Neural cell (in vitro differentiated cells): ENCODE measurements around the gene DDX39B. TPM values are rescaled to one million over a fixed set of nuclear protein-coding genes. Genes with fewer than 3 reads are reported as not detected.

Experiments
- H2AFZ ChIP-seq: fragments of 200-600, 300-800 bp; sonication (generic), shearing (Covaris generic); 2 replicates; pipeline ENCODE4 v1.6.0; 2014; ENCODE audit warnings: low read depth, mild to moderate bottlenecking, antibody characterized with exemption, low read length, moderate library complexity
- H3F3A ChIP-seq: fragments of 200-600 bp; shearing (Covaris generic); 2 replicates; pipeline ENCODE4 v1.6.1; 2016; ENCODE audit warnings: mild to moderate bottlenecking, moderate library complexity, mixed read lengths, antibody characterized with exemption, low read length; ENCODE audit not compliant: insufficient read depth, poor library complexity, severe bottlenecking
- H3K27ac ChIP-seq: fragments of 200-600, 300-800 bp; sonication (generic), shearing (Covaris generic); 2 replicates; pipeline ENCODE4 v1.5.1; 2014; ENCODE audit warnings: mild to moderate bottlenecking, low read length, moderate library complexity
- H3K27me3 ChIP-seq: fragments of 300-800, 200-600 bp; sonication (generic), shearing (Covaris generic); 2 replicates; pipeline ENCODE4 v1.6.0; 2014; ENCODE audit warnings: mild to moderate bottlenecking, low read depth, low read length, moderate library complexity; ENCODE audit not compliant: insufficient read depth
- H3K36me3 ChIP-seq: fragments of 300-800, 200-600 bp; sonication (generic), shearing (Covaris generic); 2 replicates; pipeline ENCODE4 v1.5.1; 2014; ENCODE audit warnings: mild to moderate bottlenecking, antibody characterized with exemption, low read length, moderate library complexity; ENCODE audit not compliant: insufficient read depth
- H3K4me2 ChIP-seq: fragments of 300-800, 200-600 bp; sonication (generic), shearing (Covaris generic); 2 replicates; pipeline ENCODE4 v1.6.0; 2014; ENCODE audit warnings: mild to moderate bottlenecking, low read length
- H3K4me3 ChIP-seq: fragments of 300-800, 200-600 bp; sonication (generic), shearing (Covaris generic); 2 replicates; pipeline ENCODE4 v1.5.1; 2014; ENCODE audit warnings: mild to moderate bottlenecking, low read length, moderate library complexity
- H3K79me2 ChIP-seq: fragments of 200-600 bp; shearing (Covaris generic); replicated peaks from 2 replicates; pipeline ENCODE4 v1.6.0; 2014; ENCODE audit warnings: mild to moderate bottlenecking, low read length, moderate library complexity; ENCODE audit not compliant: insufficient read depth
- H3K9ac ChIP-seq: fragments of 300-800, 200-600 bp; sonication (generic), shearing (Covaris generic); 2 replicates; pipeline ENCODE4 v1.6.1; 2016; ENCODE audit warnings: mild to moderate bottlenecking, low read length, mixed read lengths
- H3K9me2 ChIP-seq: fragments of 200-600 bp; shearing (Covaris generic); 2 replicates; pipeline ENCODE4 v1.6.1; 2016; ENCODE audit warnings: mild to moderate bottlenecking, low read length, mixed read lengths; ENCODE audit not compliant: insufficient read depth
- H3K9me3 ChIP-seq: fragments of 200-600, 300-800 bp; sonication (generic), shearing (Covaris generic); 2 replicates; pipeline ENCODE4 v1.6.1; 2016; ENCODE audit warnings: mild to moderate bottlenecking, mixed run types, low read length, moderate library complexity, mixed read lengths
- H4K20me1 ChIP-seq: fragments of 200-600 bp; shearing (Covaris generic); 2 replicates; pipeline ENCODE4 v1.6.1; 2016; ENCODE audit warnings: mild to moderate bottlenecking, mixed run types; ENCODE audit not compliant: insufficient read depth
- CTCF ChIP-seq: fragments of 450-650 bp; IDR thresholded peaks from 2 replicates; pipeline ENCODE4 v1.5.1; 2014; ENCODE audit warnings: antibody characterized with exemption, mild to moderate bottlenecking, moderate library complexity; ENCODE audit not compliant: poor library complexity, severe bottlenecking
- EP300 ChIP-seq: fragments of 450-650 bp; conservative IDR thresholded peaks from 2 replicates; pipeline ENCODE4 v1.6.1; 2014; ENCODE audit warnings: antibody characterized with exemption, mild to moderate bottlenecking, moderate library complexity; ENCODE audit not compliant: poor library complexity, severe bottlenecking
- EZH2 ChIP-seq: fragments of 200-600, 300-800 bp; shearing (Covaris generic), sonication (generic); IDR thresholded peaks from 2 replicates; pipeline ENCODE4 v1.6.1; 2014; ENCODE audit warnings: antibody characterized with exemption, low read length, borderline replicate concordance, mild to moderate bottlenecking; ENCODE audit not compliant: insufficient read depth, poor library complexity, severe bottlenecking
- MXI1 ChIP-seq: fragments of 450-650 bp; conservative IDR thresholded peaks from 2 replicates; pipeline ENCODE4 v1.6.1; 2014; ENCODE audit warnings: antibody characterized with exemption, mild to moderate bottlenecking; ENCODE audit not compliant: poor library complexity, severe bottlenecking
- POLR2AphosphoS5 ChIP-seq: IDR thresholded peaks from 2 replicates; pipeline ENCODE4 v1.6.1; 2012
- RAD21 ChIP-seq: fragments of 450-650 bp; conservative IDR thresholded peaks from 2 replicates; pipeline ENCODE4 v1.6.1; 2014; ENCODE audit warnings: antibody characterized with exemption, mild to moderate bottlenecking, moderate library complexity
- SMC3 ChIP-seq: fragments of 450-650 bp; conservative IDR thresholded peaks from 2 replicates; pipeline ENCODE4 v1.6.1; 2014; ENCODE audit warnings: antibody characterized with exemption, mild to moderate bottlenecking, moderate library complexity; ENCODE audit not compliant: poor library complexity
- TAF1 ChIP-seq: IDR thresholded peaks from 2 replicates; pipeline ENCODE4 v1.6.1; 2012; ENCODE audit warnings: low read depth
- polyA plus RNA-seq: library from polyadenylated mRNA; depleted of rRNA; stranded (reverse); fragments of >200 nt; gene quantifications from 2 replicates; pipeline ENCODE4 v1.2.3, GENCODE V29; 2014
- TF ChIP-seq, protein P1 (sequence below): IDR thresholded peaks from 2 replicates; pipeline ENCODE4 v1.6.1; 2012; ENCODE audit warnings: borderline replicate concordance

Gene DDX39B
- polyA plus RNA-seq, 1 donor from 2014 or later, result 313 TPM

DNA sequence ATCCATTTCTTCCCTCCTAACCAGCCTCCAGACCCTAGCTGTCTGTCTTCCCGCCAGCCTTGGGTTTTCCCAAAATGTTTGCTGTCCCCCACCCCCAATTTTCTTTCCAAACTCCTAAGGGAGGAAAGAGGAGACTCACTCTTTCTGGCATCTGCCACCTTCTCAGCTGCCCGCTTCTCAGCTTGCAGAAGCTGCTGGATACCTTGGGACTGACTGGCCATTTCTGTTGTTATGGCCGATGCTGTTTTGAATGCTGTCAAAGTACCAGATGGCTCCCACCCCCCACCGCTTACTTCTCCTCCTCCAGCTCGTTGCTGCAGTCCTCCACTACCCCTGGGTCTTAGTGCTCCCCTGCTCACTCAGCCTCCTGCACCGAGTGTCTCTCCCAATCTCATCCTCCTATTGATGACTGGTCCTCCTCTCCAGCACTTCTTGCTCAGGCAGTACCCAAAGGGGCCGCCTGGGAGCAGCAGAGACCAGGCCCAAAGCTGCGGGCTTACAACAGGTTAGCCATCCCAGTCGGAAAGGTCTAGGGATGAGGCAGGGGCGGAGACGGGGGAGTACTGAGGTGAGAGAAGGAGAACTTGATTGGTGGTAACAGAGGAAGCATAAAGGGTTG, 4.6 kb upstream of the DDX39B start, which contains the start of gene ATP6V1G2:
Gene ATP6V1G2, minus strand, starts transcription at position 270 of the 619 bp plus-strand sequence. Its CDS starts 49 bp downstream, at position 221.
- peaks cover 7% of the 10 kb centered on the region for H3K36me3 ChIP-seq
- H2AFZ ChIP-seq, result peak within 1 kb of the TSS; percentile 53
- H3K27ac ChIP-seq, result peak within 1 kb of the TSS; percentile 93
- peak within 1 kb of the TSS; percentile 69 for H3K4me3 ChIP-seq
- H3K79me2 ChIP-seq, result peaks cover 50% of the 10 kb centered on the region
- no peaks in the 10 kb centered on the region for H3K9me2 ChIP-seq
- peak within 1 kb of the TSS; percentile 80 for H3K9ac ChIP-seq
- no peaks in the 10 kb centered on the region for H3F3A ChIP-seq
- no peaks in the 10 kb centered on the region for H4K20me1 ChIP-seq
- H3K27me3 ChIP-seq, result no peaks in the 10 kb centered on the region
- TF ChIP-seq EP300, result peak; percentile 66
- TF ChIP-seq MXI1, result peak; percentile 79
- TF ChIP-seq RAD21, result peak; percentile 100
- TF ChIP-seq POLR2AphosphoS5, result peak; percentile 77
- TF ChIP-seq CTCF, result peak; percentile 100
- TF ChIP-seq, protein P1, sequence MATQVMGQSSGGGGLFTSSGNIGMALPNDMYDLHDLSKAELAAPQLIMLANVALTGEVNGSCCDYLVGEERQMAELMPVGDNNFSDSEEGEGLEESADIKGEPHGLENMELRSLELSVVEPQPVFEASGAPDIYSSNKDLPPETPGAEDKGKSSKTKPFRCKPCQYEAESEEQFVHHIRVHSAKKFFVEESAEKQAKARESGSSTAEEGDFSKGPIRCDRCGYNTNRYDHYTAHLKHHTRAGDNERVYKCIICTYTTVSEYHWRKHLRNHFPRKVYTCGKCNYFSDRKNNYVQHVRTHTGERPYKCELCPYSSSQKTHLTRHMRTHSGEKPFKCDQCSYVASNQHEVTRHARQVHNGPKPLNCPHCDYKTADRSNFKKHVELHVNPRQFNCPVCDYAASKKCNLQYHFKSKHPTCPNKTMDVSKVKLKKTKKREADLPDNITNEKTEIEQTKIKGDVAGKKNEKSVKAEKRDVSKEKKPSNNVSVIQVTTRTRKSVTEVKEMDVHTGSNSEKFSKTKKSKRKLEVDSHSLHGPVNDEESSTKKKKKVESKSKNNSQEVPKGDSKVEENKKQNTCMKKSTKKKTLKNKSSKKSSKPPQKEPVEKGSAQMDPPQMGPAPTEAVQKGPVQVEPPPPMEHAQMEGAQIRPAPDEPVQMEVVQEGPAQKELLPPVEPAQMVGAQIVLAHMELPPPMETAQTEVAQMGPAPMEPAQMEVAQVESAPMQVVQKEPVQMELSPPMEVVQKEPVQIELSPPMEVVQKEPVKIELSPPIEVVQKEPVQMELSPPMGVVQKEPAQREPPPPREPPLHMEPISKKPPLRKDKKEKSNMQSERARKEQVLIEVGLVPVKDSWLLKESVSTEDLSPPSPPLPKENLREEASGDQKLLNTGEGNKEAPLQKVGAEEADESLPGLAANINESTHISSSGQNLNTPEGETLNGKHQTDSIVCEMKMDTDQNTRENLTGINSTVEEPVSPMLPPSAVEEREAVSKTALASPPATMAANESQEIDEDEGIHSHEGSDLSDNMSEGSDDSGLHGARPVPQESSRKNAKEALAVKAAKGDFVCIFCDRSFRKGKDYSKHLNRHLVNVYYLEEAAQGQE, result no peak
- TF ChIP-seq TAF1, result peak; percentile 44
- peak; percentile 94 for TF ChIP-seq SMC3
- no peak for TF ChIP-seq EZH2
- peak within 1 kb of the TSS; percentile 74 for H3K4me2 ChIP-seq
- H3K9me3 ChIP-seq, result no peaks in the 10 kb centered on the region

DNA sequence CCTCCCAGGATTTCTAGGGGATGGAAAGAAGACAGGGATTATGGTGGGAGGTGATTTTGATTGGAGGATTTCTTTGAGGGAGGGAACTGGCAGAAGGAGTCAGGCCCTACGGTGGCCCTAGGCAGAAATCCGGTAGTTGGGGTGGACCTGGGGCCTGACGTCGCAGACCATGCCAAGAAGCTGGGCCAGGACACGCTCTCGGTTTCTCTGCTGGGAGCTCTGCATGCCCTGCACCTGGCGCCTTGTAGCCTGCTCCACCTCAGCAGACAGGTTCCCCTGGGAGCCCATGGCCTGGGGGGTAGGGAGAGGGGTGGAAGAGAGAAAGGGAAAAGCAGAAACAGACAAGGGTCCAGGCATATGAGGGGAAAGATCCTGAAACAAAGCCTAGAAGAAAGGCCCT, 3.5 kb upstream of the DDX39B start:
- H3F3A ChIP-seq, result no peaks in the 10 kb centered on the region
- H3K27ac ChIP-seq, result peak overlapping the region; percentile 93
- peak overlapping the region; percentile 74 for H3K4me2 ChIP-seq
- no peaks in the 10 kb centered on the region for H3K27me3 ChIP-seq
- no peaks in the 10 kb centered on the region for H3K9me3 ChIP-seq
- TF ChIP-seq, protein P1, result no peak
- TF ChIP-seq TAF1 (no peak), CTCF (no peak), POLR2AphosphoS5 (no peak), EZH2 (no peak), MXI1 (no peak), EP300 (no peak), SMC3 (no peak), RAD21 (no peak)
- peak overlapping the region; percentile 80 for H3K9ac ChIP-seq
- H3K9me2 ChIP-seq, result no peaks in the 10 kb centered on the region
- H3K36me3 ChIP-seq, result peaks cover 7% of the 10 kb centered on the region
- H3K4me3 ChIP-seq, result peak overlapping the region; percentile 69
- H2AFZ ChIP-seq, result no peak overlapping the region
- H4K20me1 ChIP-seq, result peaks cover 7% of the 10 kb centered on the region
- H3K79me2 ChIP-seq, result peaks cover 61% of the 10 kb centered on the region
